Endothelial cell of umbilical vein (primary cell): ENCODE results near the gene SFMBT2. TPM values are rescaled to one million over a fixed set of nuclear protein-coding genes. Genes with fewer than 3 reads are reported as not detected.
"Not testable (repeated sequence)": the region's sequence is repeated elsewhere in the genome, so short reads cannot be mapped to it uniquely, and the experiment has no call there.

Source experiments
- BruUV-seq: library from RNA; stranded (reverse); fragments of 400-500 nt; replicated peaks from 2 replicates; lab custom pipeline; 2021; lab: Mats Ljungman, UMichigan
- CTCF ChIA-PET: fragments of 300-600, 350-600 bp; sonication (Branson Sonifier 250); formaldehyde crosslinking; loops from one replicate; lab custom pipeline; 2021; ENCODE audit warnings: antibody characterized with exemption, inconsistent platforms; lab: Charles Lee
- POLR2A ChIA-PET: fragments of 300-600, 350-600 bp; sonication (Branson Sonifier 250); formaldehyde crosslinking; loops from one replicate; lab custom pipeline; 2021; ENCODE audit warnings: antibody characterized with exemption, inconsistent platforms; lab: Charles Lee
- DNase-seq: peaks from one replicate; pipeline ENCODE4 v3.0.0-alpha.2; 2011; ENCODE audit warnings: low read depth, low spot score
- FAIRE-seq: peaks from 2 replicates; lab custom pipeline; 2011; peaks lifted over from hg19 to GRCh38; lab: Jason Lieb, UNC
- H2AFZ ChIP-seq: 2 replicates; pipeline ENCODE4 v1.6.0; 2012; ENCODE audit warnings: low read depth, low read length, control low read depth, inconsistent platforms
- H3K27ac ChIP-seq: 2 replicates; pipeline ENCODE4 v1.5.1; 2011; ENCODE audit warnings: low read depth, mild to moderate bottlenecking, control low read depth, low read length, moderate library complexity; ENCODE audit not compliant: insufficient read depth
- H3K27me3 ChIP-seq, 2 experiments: 2 replicates each; pipeline versions ENCODE4 v1.6.0 to v1.6.1; 2011; ENCODE audit warnings: low read length in 2 of 2, mixed read lengths in 1 of 2; ENCODE audit not compliant: control insufficient read depth in 2 of 2, insufficient read depth in 2 of 2
- H3K36me3 ChIP-seq, 2 experiments: 2 replicates in 1 of 2; 3 replicates in 1 of 2; pipeline ENCODE4 v1.5.1; 2011; ENCODE audit warnings: low read length in 2 of 2, mild to moderate bottlenecking in 1 of 2, moderate library complexity in 1 of 2; ENCODE audit not compliant: control insufficient read depth in 2 of 2, insufficient read depth in 2 of 2; ENCODE audit errors: extremely low read depth in 1 of 2
- H3K4me1 ChIP-seq: 3 replicates; pipeline ENCODE4 v1.5.1; 2011; ENCODE audit warnings: mild to moderate bottlenecking, low read length; ENCODE audit not compliant: control insufficient read depth, insufficient read depth; ENCODE audit errors: extremely low read depth
- H3K4me2 ChIP-seq: 2 replicates; pipeline ENCODE4 v1.6.1; 2011; ENCODE audit warnings: low read length, control low read depth, mixed read lengths; ENCODE audit not compliant: insufficient read depth
- H3K4me3 ChIP-seq, 3 experiments: fragments of 200-600 bp in 1 of 3; sonication (generic), shearing (Covaris generic) in 1 of 3; replicated peaks in 1 of 3; 2 replicates each; pipeline ENCODE4 v1.5.1; 2011 to 2016; ENCODE audit warnings: control low read depth in 3 of 3, low read length in 3 of 3, mild to moderate bottlenecking in 2 of 3, inconsistent platforms in 1 of 3, low read depth in 1 of 3, moderate library complexity in 1 of 3; ENCODE audit not compliant: insufficient read depth in 1 of 3
- H3K79me2 ChIP-seq: 2 replicates; pipeline ENCODE4 v1.6.0; 2012; ENCODE audit warnings: low read length, inconsistent platforms; ENCODE audit not compliant: control insufficient read depth, insufficient read depth
- H3K9ac ChIP-seq: replicated peaks from 2 replicates; pipeline ENCODE3; 2011; ENCODE audit warnings: low read length, control low read depth; ENCODE audit not compliant: insufficient read depth; ENCODE audit errors: extremely low read depth
- H3K9me1 ChIP-seq: replicated peaks from 3 replicates; pipeline ENCODE4 v1.6.0; 2011; ENCODE audit warnings: mild to moderate bottlenecking, low read length; ENCODE audit not compliant: control insufficient read depth, insufficient read depth; ENCODE audit errors: extremely low read depth
- H3K9me3 ChIP-seq: replicated peaks from 2 replicates; pipeline ENCODE4 v1.5.1; 2012; ENCODE audit warnings: low read length, inconsistent platforms; ENCODE audit not compliant: control insufficient read depth, insufficient read depth
- H4K20me1 ChIP-seq: replicated peaks from 2 replicates; pipeline ENCODE3; 2011; ENCODE audit warnings: mild to moderate bottlenecking, low read length; ENCODE audit not compliant: control insufficient read depth, insufficient read depth; ENCODE audit errors: extremely low read depth
- EZH2 ChIP-seq: IDR thresholded peaks from 2 replicates; pipeline ENCODE4 v1.6.1; 2012; ENCODE audit warnings: borderline replicate concordance, low read depth, mild to moderate bottlenecking, moderate library complexity, low read length, inconsistent platforms; ENCODE audit not compliant: severe bottlenecking
- FOS ChIP-seq: IDR thresholded peaks from 2 replicates; pipeline ENCODE4 v1.6.1; 2011; ENCODE audit warnings: mild to moderate bottlenecking, low read length, moderate library complexity, borderline replicate concordance; ENCODE audit not compliant: insufficient read depth
- GATA2 ChIP-seq: IDR thresholded peaks from 2 replicates; pipeline ENCODE4 v1.7.0; 2011; ENCODE audit warnings: low read depth, mild to moderate bottlenecking, moderate library complexity, mixed read lengths, low read length; ENCODE audit not compliant: insufficient read length, insufficient read depth
- JUN ChIP-seq: IDR thresholded peaks from 2 replicates; pipeline ENCODE4 v1.6.1; 2011; ENCODE audit warnings: borderline replicate concordance, low read depth; ENCODE audit not compliant: insufficient read length, insufficient read depth
- MYC ChIP-seq: IDR thresholded peaks from one replicate; pipeline ENCODE4 v1.6.1; 2011; ENCODE audit warnings: mild to moderate bottlenecking, low read depth, low read length
- POLR2A ChIP-seq: IDR thresholded peaks from 2 replicates; pipeline ENCODE4 v1.6.1; 2012; ENCODE audit warnings: low read depth, mild to moderate bottlenecking, control low read depth, low read length
- POLR2AphosphoS5 ChIP-seq: IDR thresholded peaks from 2 replicates; pipeline ENCODE4 v1.6.1; 2012; ENCODE audit warnings: low read depth, mild to moderate bottlenecking, control low read depth, low read length, moderate library complexity; ENCODE audit not compliant: insufficient read depth
- dilution Hi-C: fragments of 300-500 bp; cut with MboI; formaldehyde crosslinking; loops from one replicate; pipeline ENCODE4 v1.15.0; 2019; ENCODE audit warnings: low sequenced_read_pairs; ENCODE audit not compliant: extremely low pct_ligation_motif_present
- intact Hi-C: fragments of 100-400 bp; cut with micrococcal nuclease; formaldehyde crosslinking; loops from one replicate; pipeline ENCODE4 v1.10.0; 2022
- polyA plus RNA-seq, 4 experiments: library from polyadenylated mRNA; depleted of rRNA in 3 of 4; stranded (reverse) in 3 of 4; unstranded in 1 of 4; fragments of >200 nt; gene quantifications; 2 replicates each; pipeline versions ENCODE4 v1.2.1 to v1.2.3, GENCODE V29; 2011 to 2012; ENCODE audit warnings: missing spikeins in 1 of 4
- total RNA-seq: library from RNA; stranded (reverse); gene quantifications from 2 replicates; pipeline ENCODE4 v1.2.3, GENCODE V29; 2021
- TF ChIP-seq, protein P1 (sequence below), 2 donors: IDR thresholded peaks; 1 replicate in 1 of 2; 2 replicates in 1 of 2; pipeline ENCODE4 v1.5.1; 2011; ENCODE audit warnings: low read length in 2 of 2, mild to moderate bottlenecking in 2 of 2, moderate library complexity in 2 of 2, control low read depth in 1 of 2, inconsistent platforms in 1 of 2, low read depth in 1 of 2; ENCODE audit not compliant: insufficient read depth in 1 of 2; ENCODE audit errors: extremely low read depth in 1 of 2
- TF ChIP-seq, protein P2 (sequence below): IDR thresholded peaks from 2 replicates; pipeline ENCODE4 v1.6.1; 2011; ENCODE audit not compliant: insufficient read depth, insufficient read length

Gene SFMBT2
- total and polyA plus RNA-seq, 2 donors (not counting 3 experiments of a cell fraction or from before 2014, with no cell fraction given) = 0.14 to 0.64 TPM

DNA sequence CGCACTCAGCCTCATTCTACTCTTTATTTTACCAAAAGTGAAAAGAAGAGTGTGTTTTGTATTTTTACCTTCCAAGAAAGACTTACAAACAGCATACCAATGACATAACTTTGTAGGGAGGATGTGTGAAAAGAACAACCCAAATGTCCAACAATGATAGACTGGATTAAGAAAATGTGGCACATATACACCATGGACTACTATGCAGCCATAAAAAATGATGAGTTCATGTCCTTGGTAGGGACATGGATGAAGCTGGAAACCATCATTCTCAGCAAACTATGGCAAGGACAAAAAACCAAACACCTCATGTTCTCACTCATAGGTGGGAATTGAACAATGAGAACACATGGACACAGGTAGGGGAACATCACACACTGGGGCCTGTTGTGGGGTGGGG, 228.5 kb downstream of the SFMBT2 start:
- POLR2A ChIA-PET, dilution Hi-C loops, intact Hi-C loops, DNase-seq, H3K4me2 ChIP-seq, H3K27me3 ChIP-seq, H3K9me3 ChIP-seq, H3K4me3 ChIP-seq, H3K36me3 ChIP-seq, H2AFZ ChIP-seq, CTCF ChIA-PET, H4K20me1 ChIP-seq, H3K9me1 ChIP-seq, H3K4me1 ChIP-seq, H3K79me2 ChIP-seq, H3K27ac ChIP-seq, FAIRE-seq, H3K9ac ChIP-seq, BruUV-seq: not testable (repeated sequence)

DNA sequence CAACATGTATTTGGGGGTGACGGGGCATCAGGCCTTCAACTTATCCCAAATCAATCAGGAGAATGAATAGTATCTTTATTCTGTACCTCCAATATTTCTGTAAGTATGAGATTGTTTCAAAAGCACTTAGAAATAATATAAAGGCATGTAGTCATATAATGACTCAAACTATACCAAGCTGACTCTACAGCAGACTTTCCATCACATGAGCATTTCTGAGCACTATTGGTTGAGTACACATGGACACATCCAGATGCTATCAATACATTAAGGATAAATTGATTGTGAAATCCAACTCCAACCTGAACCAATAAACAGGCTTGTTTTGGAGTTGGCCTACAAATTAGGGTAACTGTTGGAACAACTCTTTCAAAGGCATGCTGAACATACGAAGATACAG, 229.4 kb downstream of the SFMBT2 start:
- TF ChIP-seq FOS (no peak), POLR2A (no peak), MYC (no peak), JUN (no peak), GATA2 (no peak), POLR2AphosphoS5 (no peak), EZH2 (no peak)
- TF ChIP-seq, protein P1, sequence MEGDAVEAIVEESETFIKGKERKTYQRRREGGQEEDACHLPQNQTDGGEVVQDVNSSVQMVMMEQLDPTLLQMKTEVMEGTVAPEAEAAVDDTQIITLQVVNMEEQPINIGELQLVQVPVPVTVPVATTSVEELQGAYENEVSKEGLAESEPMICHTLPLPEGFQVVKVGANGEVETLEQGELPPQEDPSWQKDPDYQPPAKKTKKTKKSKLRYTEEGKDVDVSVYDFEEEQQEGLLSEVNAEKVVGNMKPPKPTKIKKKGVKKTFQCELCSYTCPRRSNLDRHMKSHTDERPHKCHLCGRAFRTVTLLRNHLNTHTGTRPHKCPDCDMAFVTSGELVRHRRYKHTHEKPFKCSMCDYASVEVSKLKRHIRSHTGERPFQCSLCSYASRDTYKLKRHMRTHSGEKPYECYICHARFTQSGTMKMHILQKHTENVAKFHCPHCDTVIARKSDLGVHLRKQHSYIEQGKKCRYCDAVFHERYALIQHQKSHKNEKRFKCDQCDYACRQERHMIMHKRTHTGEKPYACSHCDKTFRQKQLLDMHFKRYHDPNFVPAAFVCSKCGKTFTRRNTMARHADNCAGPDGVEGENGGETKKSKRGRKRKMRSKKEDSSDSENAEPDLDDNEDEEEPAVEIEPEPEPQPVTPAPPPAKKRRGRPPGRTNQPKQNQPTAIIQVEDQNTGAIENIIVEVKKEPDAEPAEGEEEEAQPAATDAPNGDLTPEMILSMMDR (IDR thresholded peaks at IDR 0.05; ENCODE audit: extremely low read depth in 1 of 2, insufficient read depth in 1 of 2, low read depth in 1 of 2, low read length in 2 of 2) = no peak
- TF ChIP-seq, protein P2, sequence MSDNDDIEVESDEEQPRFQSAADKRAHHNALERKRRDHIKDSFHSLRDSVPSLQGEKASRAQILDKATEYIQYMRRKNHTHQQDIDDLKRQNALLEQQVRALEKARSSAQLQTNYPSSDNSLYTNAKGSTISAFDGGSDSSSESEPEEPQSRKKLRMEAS = no peak
- Histone ChIP-seq H3K27ac (no peak overlapping the region), H3K36me3 (no peaks in the 10 kb centered on the region), H3K27me3 (no peaks in the 10 kb centered on the region), H2AFZ (no peak overlapping the region), H3K4me3 (no peak overlapping the region), H3K9me3 (no peaks in the 10 kb centered on the region), H3K79me2 (no peaks in the 10 kb centered on the region), H3K9me1 (no peaks in the 10 kb centered on the region), H4K20me1 (no peaks in the 10 kb centered on the region), H3K9ac (no peak overlapping the region), H3K4me1 (no peaks in the 10 kb centered on the region), H3K4me2 (no peak overlapping the region)
- no peak for FAIRE-seq
- intact Hi-C loops (no loop called here), dilution Hi-C loops (no loop called here)
- CTCF ChIA-PET = no interaction called here
- no peak for DNase-seq
- POLR2A ChIA-PET = no interaction called here
- BruUV-seq = no TSS peak
